SK-N-SH treated with all-trans-retinoic acid at 6 μM for 48 hours (cell line): Measurements from ENCODE around the gene AHCTF1.

Experiments used
- ARNTL ChIP-seq: fragments of 450-650 bp; formaldehyde crosslinking; IDR thresholded peaks from 2 replicates; pipeline ENCODE4 v1.5.0; 2020; ENCODE audit warnings: low read depth, mild to moderate bottlenecking, moderate library complexity, borderline replicate concordance
- CREB5 ChIP-seq: fragments of 250-450 bp; sonication (Bioruptor Pico); IDR thresholded peaks from 2 replicates; pipeline ENCODE4 v1.5.1; 2020; ENCODE audit warnings: low read depth, mild to moderate bottlenecking, moderate library complexity
- ESRRG ChIP-seq: fragments of 250-450 bp; sonication (Bioruptor Pico); IDR thresholded peaks from 2 replicates; pipeline ENCODE4 v1.6.1; 2021; ENCODE audit warnings: mild to moderate bottlenecking
- ISL1 ChIP-seq: fragments of 250-450 bp; sonication (Bioruptor Pico); IDR thresholded peaks from 2 replicates; pipeline ENCODE4 v2.1.2; 2022; ENCODE audit warnings: mild to moderate bottlenecking, moderate library complexity
- POU6F1 ChIP-seq: fragments of 250-450 bp; sonication (Bioruptor Pico); IDR thresholded peaks from 2 replicates; pipeline ENCODE4 v1.8.0; 2021; ENCODE audit warnings: low read depth, mild to moderate bottlenecking, moderate library complexity, borderline replicate concordance
- RARB ChIP-seq: fragments of 250-450 bp; sonication (Bioruptor Pico); IDR thresholded peaks from 2 replicates; pipeline ENCODE4 v1.8.0; 2021; ENCODE audit warnings: mild to moderate bottlenecking, moderate library complexity
- TCF4 ChIP-seq: fragments of 250-450 bp; sonication (Bioruptor Pico); IDR thresholded peaks from 2 replicates; pipeline ENCODE4 v1.8.0; 2021; ENCODE audit warnings: mild to moderate bottlenecking, moderate library complexity, borderline replicate concordance
- ZFP30 ChIP-seq: fragments of 450-650 bp; formaldehyde crosslinking; IDR thresholded peaks from 2 replicates; pipeline ENCODE4 v1.5.0; 2022; ENCODE audit warnings: mild to moderate bottlenecking, moderate library complexity
- ZNF70 ChIP-seq: fragments of 450-650 bp; formaldehyde crosslinking; IDR thresholded peaks from 2 replicates; pipeline ENCODE4 v1.5.0; 2020; ENCODE audit warnings: mild to moderate bottlenecking, moderate library complexity
- ZNF8 ChIP-seq: fragments of 450-650 bp; formaldehyde crosslinking; IDR thresholded peaks from 2 replicates; pipeline ENCODE4 v1.5.0; 2020; ENCODE audit warnings: mild to moderate bottlenecking, moderate library complexity

- TF ChIP-seq ZNF8 (CRISPR knock-in tag): no peak
- TF ChIP-seq RARB (CRISPR knock-in tag): no peak
- TF ChIP-seq TCF4 (CRISPR knock-in tag): no peak
- TF ChIP-seq ZNF70: no peak
- no peak for TF ChIP-seq CREB5
- no peak for TF ChIP-seq ARNTL (CRISPR knock-in tag)
- no peak for TF ChIP-seq ISL1
- TF ChIP-seq ZFP30 (CRISPR knock-in tag): no peak
- TF ChIP-seq POU6F1 (CRISPR knock-in tag): no peak
- no peak for TF ChIP-seq ESRRG (CRISPR knock-in tag)
These were observed 133.6 kb downstream of the AHCTF1 start for GRCh38 chr1:246798107-246798506.
